RWPE1 (cell line): ENCODE results near the gene SNTB2.
"Not testable (repeated sequence)": the region's sequence is repeated elsewhere in the genome, so short reads cannot be mapped to it uniquely, and the experiment has no call there.

Experiments used
- CTCF ChIA-PET: fragments of 350-600 bp; sonication (Branson Sonifier 250); formaldehyde crosslinking; extraction: SDS; loops from one replicate; lab custom pipeline; 2021; lab: Yijun Ruan, JAX
- POLR2A ChIA-PET: fragments of 400-600 bp; formaldehyde crosslinking; extraction: SDS; loops from one replicate; lab custom pipeline; 2020; ENCODE audit warnings: antibody characterized with exemption; ENCODE audit not compliant: low non-redundant PET; lab: Yijun Ruan, JAX
- DNase-seq: peaks from one replicate; pipeline ENCODE4 v3.0.0; 2012; ENCODE audit warnings: low spot score
- H3K27ac ChIP-seq: fragments of 450-650 bp; 2 replicates; pipeline ENCODE4 v1.5.1; 2017
- TF ChIP-seq, protein P1 (sequence below): fragments of 450-650 bp; conservative IDR thresholded peaks from 2 replicates; pipeline ENCODE4 v1.5.1; 2017; ENCODE audit warnings: low read depth, mild to moderate bottlenecking

The SNTB2 gene

DNA sequence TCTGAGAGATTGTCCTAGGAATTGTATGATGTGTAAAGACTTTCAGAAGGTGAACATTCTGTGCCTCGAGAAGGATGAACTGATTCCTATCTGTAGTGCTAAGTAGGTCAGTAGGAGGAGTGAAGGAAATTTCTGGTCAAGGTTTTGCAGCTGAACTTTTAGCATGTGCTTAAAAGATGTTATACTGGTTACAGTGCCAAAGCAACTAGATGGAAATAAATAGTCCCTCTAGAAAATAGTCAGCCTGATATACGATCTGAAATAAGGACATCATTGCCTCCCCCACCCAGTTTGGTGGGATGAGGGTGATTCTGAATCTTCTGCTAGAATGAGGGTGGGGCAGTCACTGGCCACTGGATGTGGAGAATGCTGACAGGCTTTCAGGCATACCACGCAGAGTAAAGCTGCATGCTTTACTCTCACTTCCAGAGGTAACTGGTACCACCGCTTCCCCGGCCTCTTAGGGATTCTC is 66.9 kb downstream of the SNTB2 start:
- TF ChIP-seq, protein P1, sequence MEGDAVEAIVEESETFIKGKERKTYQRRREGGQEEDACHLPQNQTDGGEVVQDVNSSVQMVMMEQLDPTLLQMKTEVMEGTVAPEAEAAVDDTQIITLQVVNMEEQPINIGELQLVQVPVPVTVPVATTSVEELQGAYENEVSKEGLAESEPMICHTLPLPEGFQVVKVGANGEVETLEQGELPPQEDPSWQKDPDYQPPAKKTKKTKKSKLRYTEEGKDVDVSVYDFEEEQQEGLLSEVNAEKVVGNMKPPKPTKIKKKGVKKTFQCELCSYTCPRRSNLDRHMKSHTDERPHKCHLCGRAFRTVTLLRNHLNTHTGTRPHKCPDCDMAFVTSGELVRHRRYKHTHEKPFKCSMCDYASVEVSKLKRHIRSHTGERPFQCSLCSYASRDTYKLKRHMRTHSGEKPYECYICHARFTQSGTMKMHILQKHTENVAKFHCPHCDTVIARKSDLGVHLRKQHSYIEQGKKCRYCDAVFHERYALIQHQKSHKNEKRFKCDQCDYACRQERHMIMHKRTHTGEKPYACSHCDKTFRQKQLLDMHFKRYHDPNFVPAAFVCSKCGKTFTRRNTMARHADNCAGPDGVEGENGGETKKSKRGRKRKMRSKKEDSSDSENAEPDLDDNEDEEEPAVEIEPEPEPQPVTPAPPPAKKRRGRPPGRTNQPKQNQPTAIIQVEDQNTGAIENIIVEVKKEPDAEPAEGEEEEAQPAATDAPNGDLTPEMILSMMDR = no peak
- POLR2A ChIA-PET = no interaction called here
- no peak overlapping the region for H3K27ac ChIP-seq
- CTCF ChIA-PET = no interaction called here
- DNase-seq = no peak

DNA sequence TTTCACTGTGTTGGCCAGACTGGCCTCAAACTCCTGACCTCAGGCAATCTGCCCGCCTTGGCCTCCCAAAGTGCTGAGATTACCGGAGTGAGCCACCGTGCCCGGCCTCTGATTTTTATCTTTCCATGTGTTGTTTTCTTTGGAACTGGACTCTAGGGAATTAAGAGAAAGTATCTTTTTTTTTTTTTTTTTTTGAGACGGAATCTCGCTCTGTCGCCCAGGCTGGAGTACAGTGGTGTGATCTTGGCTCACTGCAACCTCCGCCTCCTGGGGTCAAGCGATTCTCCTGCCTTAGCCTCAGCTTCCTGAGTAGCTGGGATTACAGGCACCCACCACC is 72.4 kb downstream of the SNTB2 start:
- POLR2A ChIA-PET, H3K27ac ChIP-seq, DNase-seq: not testable (repeated sequence)
- CTCF ChIA-PET = interaction anchor here (1.1 kb wide), 1 partner anchor 109 kb away, joined by 3 read pairs; no protein-coding TSS in a partner anchor

DNA sequence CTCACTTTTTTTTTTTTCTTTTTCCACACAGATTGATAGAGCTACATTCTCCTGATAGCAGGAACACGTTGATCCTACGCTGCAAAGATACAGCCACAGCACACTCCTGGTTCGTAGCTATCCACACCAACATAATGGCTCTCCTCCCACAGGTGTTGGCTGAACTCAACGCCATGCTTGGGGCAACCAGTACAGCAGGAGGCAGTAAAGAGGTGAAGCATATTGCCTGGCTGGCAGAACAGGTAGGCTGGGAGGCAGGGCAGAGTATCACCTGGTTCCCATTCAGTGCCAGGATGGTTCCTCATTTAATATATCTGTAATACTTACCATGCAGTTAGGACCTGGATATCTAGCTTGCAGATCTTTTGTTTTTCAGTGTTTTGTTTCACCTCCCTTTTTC is 73.1 kb downstream of the SNTB2 start:
- DNase-seq = no peak
- CTCF ChIA-PET = interaction anchor here (0.5 to 1.1 kb wide), 2 partner anchors 30 to 110 kb away, joined by 3 read pairs; no protein-coding TSS in a partner anchor
- TF ChIP-seq, protein P1 = no peak
- POLR2A ChIA-PET = no interaction called here
- no peak overlapping the region for H3K27ac ChIP-seq

DNA sequence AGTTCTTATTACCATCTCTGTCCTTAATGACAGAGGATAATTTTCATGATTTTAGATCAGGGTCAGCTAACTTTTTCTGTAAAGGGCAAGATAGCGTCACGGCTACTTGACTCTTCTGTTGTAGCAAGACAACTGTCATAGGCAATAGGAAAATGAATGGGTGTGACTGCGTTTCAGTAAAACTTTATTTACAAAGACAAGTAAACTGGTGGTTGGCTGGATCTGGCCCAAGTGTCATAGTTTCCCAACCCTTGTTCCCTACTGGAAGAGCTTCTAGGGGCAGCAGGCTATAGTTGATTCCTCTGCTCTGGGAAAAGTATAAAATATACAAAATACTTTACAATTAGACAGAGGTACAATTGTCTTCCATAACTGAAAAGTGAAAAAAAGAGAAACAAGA is 73.5 kb downstream of the SNTB2 start:
- TF ChIP-seq, protein P1 = no peak
- ChIA-PET CTCF (interaction anchor here (0.5 to 1.1 kb wide), 2 partner anchors 31 to 110 kb away, joined by 3 read pairs; no protein-coding TSS in a partner anchor), POLR2A (no interaction called here)
- H3K27ac ChIP-seq = no peak overlapping the region
- DNase-seq = no peak

DNA sequence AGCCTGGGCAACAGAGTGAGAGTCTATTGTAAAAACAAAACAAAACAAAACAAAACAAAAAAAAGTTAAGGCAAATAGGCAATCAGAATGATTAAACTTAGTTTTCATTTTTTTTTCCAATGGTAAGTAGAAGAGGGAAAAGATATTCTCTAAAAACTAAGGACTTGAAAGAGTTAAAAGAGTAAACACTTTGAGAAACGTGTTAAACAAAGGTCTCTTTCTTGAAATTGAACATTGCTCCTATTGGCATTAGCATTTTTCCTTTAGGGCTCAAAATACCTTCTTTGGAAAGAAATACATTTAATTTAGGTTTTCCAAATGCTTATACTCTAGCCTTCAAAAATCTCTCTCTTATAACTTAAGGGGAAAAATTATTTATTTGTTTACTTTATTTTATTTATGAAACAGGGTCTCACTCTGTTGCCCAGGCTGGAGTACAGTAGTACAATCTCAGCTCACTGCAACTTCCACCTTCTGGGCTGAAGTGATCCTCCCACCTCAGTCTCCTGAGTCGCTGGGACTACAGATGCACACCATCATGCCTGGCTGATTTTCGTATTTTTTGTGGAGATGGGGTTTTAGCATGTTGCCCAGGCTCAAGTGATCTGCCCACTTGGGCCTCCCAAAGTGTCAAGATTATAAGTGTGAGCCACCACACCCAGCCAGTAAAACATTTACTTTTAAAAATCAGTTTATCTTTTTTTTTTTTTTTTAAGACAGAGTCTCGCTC is 79.5 kb downstream of the SNTB2 start:
- POLR2A ChIA-PET = no interaction called here
- CTCF ChIA-PET = no interaction called here
- H3K27ac ChIP-seq = no peak overlapping the region
- DNase-seq = no peak
- TF ChIP-seq, protein P1 = no peak

DNA sequence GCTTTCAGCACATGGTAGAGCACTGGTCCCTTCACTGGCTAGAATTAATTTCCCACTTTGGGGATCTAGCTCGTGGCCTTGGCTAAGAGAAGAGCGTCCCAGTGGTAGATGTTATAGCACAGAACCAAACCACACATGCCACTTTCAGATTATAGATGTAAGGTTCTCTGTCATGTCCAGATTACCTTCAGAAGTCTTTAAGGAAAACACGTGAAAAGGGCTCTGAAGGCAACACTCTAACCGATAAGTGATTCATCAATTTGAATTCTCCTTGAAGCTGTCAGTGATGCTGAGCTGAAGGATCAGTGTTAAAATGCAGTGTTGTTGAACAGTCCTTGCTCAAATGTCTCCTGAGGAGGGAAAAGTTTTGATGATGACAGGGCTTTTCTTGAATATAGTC is 80.7 kb downstream of the SNTB2 start:
- CTCF ChIA-PET = no interaction called here
- TF ChIP-seq, protein P1 = no peak
- POLR2A ChIA-PET = no interaction called here
- H3K27ac ChIP-seq = no peak overlapping the region
- DNase-seq = no peak

DNA sequence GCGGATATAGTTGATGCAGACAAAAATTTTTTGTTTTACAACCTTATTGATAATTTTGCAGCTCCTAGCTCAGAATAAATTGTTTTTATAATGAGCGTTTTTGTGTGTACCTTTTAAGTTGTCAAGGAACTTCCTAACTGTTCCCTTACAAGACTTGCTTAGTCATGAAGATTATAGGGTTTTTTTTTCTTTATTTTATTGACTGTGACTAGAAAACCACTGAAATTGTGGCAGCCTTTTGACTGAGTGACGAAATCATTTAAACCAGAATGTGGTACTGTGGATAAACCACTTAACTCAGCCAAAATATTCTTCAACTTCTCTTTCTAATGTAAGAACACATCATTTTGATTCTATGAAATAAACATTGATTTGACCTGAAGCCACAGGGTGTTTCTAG is 83.4 kb downstream of the SNTB2 start:
- ChIA-PET POLR2A (interaction anchor here (0.6 kb wide), 1 partner anchor 12 kb away, joined by 7 read pairs; no protein-coding TSS in a partner anchor), CTCF (interaction anchor here (0.6 kb wide), 1 partner anchor 12 kb away, joined by 3 read pairs; no protein-coding TSS in a partner anchor)
- no peak overlapping the region for H3K27ac ChIP-seq
- TF ChIP-seq, protein P1 = no peak
- DNase-seq = no peak
